Stimulated activated naive CD4-positive, alpha-beta T cell (primary cell): ENCODE results near the gene SMIM33.
A peak's percentile ranks its signal among the peaks of the same experiment; 100 is the strongest.
"Not testable (repeated sequence)": the region's sequence is repeated elsewhere in the genome, so short reads cannot be mapped to it uniquely, and the experiment has no call there.

ENCODE experiments used
- DNase-seq, 6 experiments: peaks; one replicate each; lab custom pipeline; 2025; lab: John Stamatoyannopoulos, UW

Gene SMIM33

GRCh38 chr5:139457241-139457640, 13.6 kb upstream of the SMIM33 start:
- DNase-seq = no peak

- DNase-seq = no peak
Observed at GRCh38 chr5:139457653-139458306, 13.0 kb upstream of the SMIM33 start.

GRCh38 chr5:139458580-139459407, 12.0 kb upstream of the SMIM33 start:
- peak; percentile 51 to 86 (median 78) for DNase-seq

- DNase-seq = peak in 1 of 6 experiments; percentile 37
Observed at GRCh38 chr5:139459451-139459934, 11.3 kb upstream of the SMIM33 start.

GRCh38 chr5:139460455-139460854, 10.3 kb upstream of the SMIM33 start:
- DNase-seq = no peak

GRCh38 chr5:139461176-139461575, 9.6 kb upstream of the SMIM33 start:
- no peak for DNase-seq

- DNase-seq = no peak
Observed at GRCh38 chr5:139461698-139462097, 9.1 kb upstream of the SMIM33 start.

GRCh38 chr5:139462586-139463276, 8.1 kb upstream of the SMIM33 start, which contains the start of gene ECSCR:
TSS of gene ECSCR (minus strand) at chr5:139462743. CDS start at chr5:139462670, 73 bp downstream.
- no peak for DNase-seq

GRCh38 chr5:139468421-139468931, 2.3 kb upstream of the SMIM33 start:
- no peak for DNase-seq

- DNase-seq = no peak
Observed at GRCh38 chr5:139472386-139473030, 1.7 kb downstream of the SMIM33 start.

GRCh38 chr5:139473105-139473504, 2.3 kb downstream of the SMIM33 start:
- DNase-seq = no peak

GRCh38 chr5:139473565-139473964, 2.8 kb downstream of the SMIM33 start:
- no peak for DNase-seq

- DNase-seq = peak in 4 of 6 experiments; percentile 7 to 39 (median 30)
Observed at GRCh38 chr5:139474890-139475791, 4.3 kb downstream of the SMIM33 start.

GRCh38 chr5:139475865-139476617, 5.2 kb downstream of the SMIM33 start:
- DNase-seq = no peak

GRCh38 chr5:139478657-139479423, 8.0 kb downstream of the SMIM33 start:
- not testable (repeated sequence) for DNase-seq

- DNase-seq = not testable (repeated sequence)
Observed at GRCh38 chr5:139479729-139480128, 8.9 kb downstream of the SMIM33 start.

- DNase-seq = peak in 1 of 6 experiments; percentile 3
Observed at GRCh38 chr5:139481122-139481533, 10.3 kb downstream of the SMIM33 start.

- DNase-seq = peak in 1 of 6 experiments; percentile 54
Observed at GRCh38 chr5:139481580-139482049, 10.8 kb downstream of the SMIM33 start.
